ENCODE data around the gene CXorf38. TPM values are rescaled to one million over a fixed set of nuclear protein-coding genes. Genes with fewer than 3 reads are reported as not detected.

Gene CXorf38
- total and polyA plus RNA-seq, 2 experiments from 2014 or later: 6.5 to 8.8 TPM

DNA sequence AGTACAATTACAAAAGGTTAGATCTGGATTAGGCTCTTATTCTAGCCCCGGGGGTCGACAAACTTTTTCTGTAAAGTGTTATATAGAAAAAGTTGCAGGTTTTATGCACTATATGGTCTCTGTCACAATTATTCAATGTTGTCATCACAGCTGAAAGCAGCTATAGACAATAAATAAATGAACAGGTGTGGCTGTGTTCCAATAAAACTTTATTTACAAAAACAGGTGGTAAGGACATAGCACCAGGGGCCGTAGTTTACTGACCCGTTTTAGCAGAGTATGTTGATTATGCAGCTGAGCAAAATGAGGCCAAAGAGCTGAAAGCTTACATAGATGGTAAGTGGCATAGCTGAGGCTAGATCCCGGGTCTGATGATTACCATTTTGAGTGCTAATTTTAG is 13.0 kb upstream of the CXorf38 start:
- H3K36me3 ChIP-seq (ENCODE audit: insufficient read depth): peaks cover 15% of the 10 kb centered on the region; the same call in 1 of the 2 replicates
- no peaks in the 10 kb centered on the region for H3K4me1 ChIP-seq (ENCODE audit: insufficient read depth)
- ATAC-seq (no peak), DNase-seq (ENCODE audit: low spot score) (no peak)
- H3K27me3 ChIP-seq (ENCODE audit: insufficient read depth): no peaks in the 10 kb centered on the region
- Mint-ChIP-seq H3K4me3 (no peak overlapping the region), H3K4me1 (no peaks in the 10 kb centered on the region), H3K27me3 (ENCODE audit: insufficient read depth, low read depth, poor library complexity) (peaks cover 4% of the 10 kb centered on the region), H3K36me3 (ENCODE audit: low read depth) (peaks cover 60% of the 10 kb centered on the region), H3K9me3 (no peaks in the 10 kb centered on the region), H3K27ac (no peak overlapping the region)
- H3K79me2 ChIP-seq (replicated peaks; ENCODE audit: insufficient read depth): no peaks in the 10 kb centered on the region
- H2AFZ ChIP-seq: no peak overlapping the region
- no peak overlapping the region for H3K27ac ChIP-seq (ENCODE audit: low read depth)
- no peak overlapping the region for H3K4me2 ChIP-seq
- H3F3A ChIP-seq (replicated peaks; ENCODE audit: low read depth): no peaks in the 10 kb centered on the region
- no peaks in the 10 kb centered on the region for H4K20me1 ChIP-seq (replicated peaks; ENCODE audit: insufficient read depth)
- no peak overlapping the region for H3K4me3 ChIP-seq
- TF ChIP-seq, protein P1, sequence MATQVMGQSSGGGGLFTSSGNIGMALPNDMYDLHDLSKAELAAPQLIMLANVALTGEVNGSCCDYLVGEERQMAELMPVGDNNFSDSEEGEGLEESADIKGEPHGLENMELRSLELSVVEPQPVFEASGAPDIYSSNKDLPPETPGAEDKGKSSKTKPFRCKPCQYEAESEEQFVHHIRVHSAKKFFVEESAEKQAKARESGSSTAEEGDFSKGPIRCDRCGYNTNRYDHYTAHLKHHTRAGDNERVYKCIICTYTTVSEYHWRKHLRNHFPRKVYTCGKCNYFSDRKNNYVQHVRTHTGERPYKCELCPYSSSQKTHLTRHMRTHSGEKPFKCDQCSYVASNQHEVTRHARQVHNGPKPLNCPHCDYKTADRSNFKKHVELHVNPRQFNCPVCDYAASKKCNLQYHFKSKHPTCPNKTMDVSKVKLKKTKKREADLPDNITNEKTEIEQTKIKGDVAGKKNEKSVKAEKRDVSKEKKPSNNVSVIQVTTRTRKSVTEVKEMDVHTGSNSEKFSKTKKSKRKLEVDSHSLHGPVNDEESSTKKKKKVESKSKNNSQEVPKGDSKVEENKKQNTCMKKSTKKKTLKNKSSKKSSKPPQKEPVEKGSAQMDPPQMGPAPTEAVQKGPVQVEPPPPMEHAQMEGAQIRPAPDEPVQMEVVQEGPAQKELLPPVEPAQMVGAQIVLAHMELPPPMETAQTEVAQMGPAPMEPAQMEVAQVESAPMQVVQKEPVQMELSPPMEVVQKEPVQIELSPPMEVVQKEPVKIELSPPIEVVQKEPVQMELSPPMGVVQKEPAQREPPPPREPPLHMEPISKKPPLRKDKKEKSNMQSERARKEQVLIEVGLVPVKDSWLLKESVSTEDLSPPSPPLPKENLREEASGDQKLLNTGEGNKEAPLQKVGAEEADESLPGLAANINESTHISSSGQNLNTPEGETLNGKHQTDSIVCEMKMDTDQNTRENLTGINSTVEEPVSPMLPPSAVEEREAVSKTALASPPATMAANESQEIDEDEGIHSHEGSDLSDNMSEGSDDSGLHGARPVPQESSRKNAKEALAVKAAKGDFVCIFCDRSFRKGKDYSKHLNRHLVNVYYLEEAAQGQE (IDR thresholded peaks at IDR 0.05; ENCODE audit: unreplicated experiment): no peak
- TF ChIP-seq, protein P2, sequence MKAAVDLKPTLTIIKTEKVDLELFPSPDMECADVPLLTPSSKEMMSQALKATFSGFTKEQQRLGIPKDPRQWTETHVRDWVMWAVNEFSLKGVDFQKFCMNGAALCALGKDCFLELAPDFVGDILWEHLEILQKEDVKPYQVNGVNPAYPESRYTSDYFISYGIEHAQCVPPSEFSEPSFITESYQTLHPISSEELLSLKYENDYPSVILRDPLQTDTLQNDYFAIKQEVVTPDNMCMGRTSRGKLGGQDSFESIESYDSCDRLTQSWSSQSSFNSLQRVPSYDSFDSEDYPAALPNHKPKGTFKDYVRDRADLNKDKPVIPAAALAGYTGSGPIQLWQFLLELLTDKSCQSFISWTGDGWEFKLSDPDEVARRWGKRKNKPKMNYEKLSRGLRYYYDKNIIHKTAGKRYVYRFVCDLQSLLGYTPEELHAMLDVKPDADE (IDR thresholded peaks at IDR 0.05): no peak
- no peak for TF ChIP-seq EZH2phosphoT487 (IDR thresholded peaks at IDR 0.05; ENCODE audit: unreplicated experiment)
- TF ChIP-seq ZNF462 (CRISPR knock-in tag; IDR thresholded peaks at IDR 0.05): no peak
- TF ChIP-seq POLR2AphosphoS5 (IDR thresholded peaks at IDR 0.05; ENCODE audit: low read depth): no peak
- TF ChIP-seq CTCF (conservative IDR thresholded peaks at IDR 0.05; ENCODE audit: low read depth in 2 of 2): no peak
- no peak for TF ChIP-seq JUNB (IDR thresholded peaks at IDR 0.05; ENCODE audit: unreplicated experiment)
- H3K9me2 ChIP-seq (ENCODE audit: insufficient read depth): no peaks in the 10 kb centered on the region

Measured in GM23338 (cell line).